Body of pancreas (tissue), 4 donors: ENCODE measurements around the gene STX2. TPM values are rescaled to one million over a fixed set of nuclear protein-coding genes. Genes with fewer than 3 reads are reported as not detected.
"Not testable (repeated sequence)": the region's sequence is repeated elsewhere in the genome, so short reads cannot be mapped to it uniquely, and the experiment has no call there.

ENCODE experiments used
- ATAC-seq: fragments of 150-250 bp; one replicate; pipeline ENCODE4 v1.9.1; 2016
- DNase-seq, 4 donors: peaks; one replicate each; pipeline ENCODE4 v3.0.0-alpha.2; 2019
- H3K27ac ChIP-seq, 4 donors: fragments of 200-600 bp; sonication (generic); 1 replicate in 3 of 4; 2 replicates in 1 of 4; pipeline versions ENCODE4 v1.5.1 to v1.6.1; 2016 to 2019; ENCODE audit warnings: mild to moderate bottlenecking in 1 of 4, mixed read lengths in 1 of 4, moderate library complexity in 1 of 4
- H3K27me3 ChIP-seq, 2 donors: fragments of 200-600 bp; sonication (generic); one replicate each; pipeline ENCODE4 v1.6.0; 2016; ENCODE audit warnings: mild to moderate bottlenecking in 1 of 2
- H3K36me3 ChIP-seq, 2 donors: fragments of 200-600 bp; sonication (generic); replicated peaks in 1 of 2; 2 replicates each; pipeline ENCODE4 v1.5.1; 2016; ENCODE audit warnings: low read depth in 2 of 2; ENCODE audit not compliant: insufficient read depth in 1 of 2
- H3K4me1 ChIP-seq: fragments of 200-600 bp; sonication (generic); one replicate; pipeline ENCODE4 v1.6.0; 2016
- H3K4me3 ChIP-seq, 2 donors: fragments of 200-600 bp; sonication (generic); 1 replicate in 1 of 2; 2 replicates in 1 of 2; pipeline ENCODE4 v1.5.1; 2016 to 2019
- H3K9me3 ChIP-seq, 3 donors: fragments of 200-600 bp; sonication (generic); 1 replicate in 2 of 3; 2 replicates in 1 of 3; pipeline ENCODE4 v1.5.1; 2016
- CTCF ChIP-seq, 7 experiments: fragments of 450-650 bp in 4 of 7; fragments of 200-600 bp in 3 of 7; sonication (generic) in 3 of 7; IDR thresholded peaks; one replicate each; pipeline ENCODE4 v1.5.1; 2016 to 2019; ENCODE audit warnings: antibody characterized with exemption in 7 of 7
- POLR2A ChIP-seq, 3 donors: fragments of 450-650 bp; IDR thresholded peaks; one replicate each; pipeline ENCODE4 v1.6.1; 2016; ENCODE audit warnings: antibody characterized with exemption in 3 of 3, mild to moderate bottlenecking in 2 of 3
- WGBS, 2 donors: methylation state at CpG; one replicate each; pipeline ENCODE4 v1.1.5; 2017; 5-methylcytosine and 5-hydroxymethylcytosine counted together
- intact Hi-C: fragments of 100-400 bp; cut with DNase I; formaldehyde crosslinking; loops from one replicate; pipeline ENCODE4 v1.15.1; 2023
- total RNA-seq, 2 donors: library from RNA; depleted of rRNA; stranded (reverse); fragments of >200 nt; gene quantifications; one replicate each; pipeline ENCODE4 v1.1.0, GENCODE V29; 2016

Gene STX2
- total RNA-seq, 2 donors from 2014 or later: 17.1 to 18.8 TPM

GRCh38 chr12:130877333-130877732 is 38.3 kb upstream of the STX2 start:
- Histone ChIP-seq H3K4me1 (peaks cover 22% of the 10 kb centered on the region), H3K27me3 (no peaks in the 10 kb centered on the region), H3K27ac (no peak overlapping the region), H3K4me3 (no peak overlapping the region), H3K9me3 (no peaks in the 10 kb centered on the region), H3K36me3 (peaks cover 4 to 12% of the 10 kb centered on the region in 2 donors)
- TF ChIP-seq CTCF (IDR thresholded peaks at IDR 0.05) (no peak), POLR2A (IDR thresholded peaks at IDR 0.05) (no peak)
- no peak for ATAC-seq
- WGBS, 2 donors: 91 to 93% methylated on average over 3 of the region's 3 CpGs
- intact Hi-C loops: loop anchor here (10.0 kb wide), 1 partner anchor 53 kb away; no protein-coding TSS in a partner anchor
- no peak for DNase-seq

GRCh38 chr12:130876758-130877157 is 37.7 kb upstream of the STX2 start:
- no peak overlapping the region for H3K4me3 ChIP-seq
- no peaks in the 10 kb centered on the region for H3K9me3 ChIP-seq
- ATAC-seq (no peak), DNase-seq (no peak)
- 72 to 83% methylated on average over 3 of the region's 3 CpGs for WGBS, 2 donors
- H3K27ac ChIP-seq: no peak overlapping the region
- peaks cover 22% of the 10 kb centered on the region for H3K4me1 ChIP-seq
- H3K36me3 ChIP-seq: peaks cover 4 to 12% of the 10 kb centered on the region in 2 donors
- TF ChIP-seq POLR2A (IDR thresholded peaks at IDR 0.05): no peak
- TF ChIP-seq CTCF (IDR thresholded peaks at IDR 0.05): no peak
- intact Hi-C loops: loop anchor here (10.0 kb wide), 1 partner anchor 52 kb away; no protein-coding TSS in a partner anchor
- H3K27me3 ChIP-seq: no peaks in the 10 kb centered on the region

GRCh38 chr12:130876297-130876696 is 37.2 kb upstream of the STX2 start:
- intact Hi-C loops: loop anchor here (10.0 kb wide), 1 partner anchor 51 kb away; no protein-coding TSS in a partner anchor
- Histone ChIP-seq H3K27ac (no peak overlapping the region), H3K9me3 (no peaks in the 10 kb centered on the region), H3K4me1 (peaks cover 25% of the 10 kb centered on the region), H3K36me3 (peaks cover 4 to 12% of the 10 kb centered on the region in 2 donors), H3K27me3 (no peaks in the 10 kb centered on the region), H3K4me3 (no peak overlapping the region)
- ATAC-seq (no peak), DNase-seq (no peak)
- TF ChIP-seq POLR2A (IDR thresholded peaks at IDR 0.05) (no peak), CTCF (IDR thresholded peaks at IDR 0.05) (no peak)

- 86 to 88% methylated on average over 11 of the region's 11 CpGs for WGBS, 2 donors
- H3K27ac ChIP-seq, ATAC-seq, H3K4me3 ChIP-seq, H3K27me3 ChIP-seq, H3K9me3 ChIP-seq, DNase-seq: not testable (repeated sequence)
- intact Hi-C loops: loop anchor here (10.0 kb wide), 1 partner anchor 51 kb away; no protein-coding TSS in a partner anchor
- peaks cover 31% of the 10 kb centered on the region for H3K4me1 ChIP-seq
- peaks cover 4 to 12% of the 10 kb centered on the region in 2 donors for H3K36me3 ChIP-seq
Measured at GRCh38 chr12:130875708-130876107, 36.7 kb upstream of the STX2 start.

- no peak for TF ChIP-seq POLR2A (IDR thresholded peaks at IDR 0.05)
- no peak for TF ChIP-seq CTCF (IDR thresholded peaks at IDR 0.05)
- no peak for DNase-seq
- H3K27me3 ChIP-seq: no peaks in the 10 kb centered on the region
- no peak overlapping the region for H3K27ac ChIP-seq
- H3K4me3 ChIP-seq: no peak overlapping the region
- intact Hi-C loops: loop anchor here (10.0 kb wide), 1 partner anchor 50 kb away; no protein-coding TSS in a partner anchor
- H3K9me3 ChIP-seq: no peaks in the 10 kb centered on the region
- WGBS, 2 donors: 88 to 90% methylated on average over 5 of the region's 5 CpGs
- peaks cover 31% of the 10 kb centered on the region for H3K4me1 ChIP-seq
- peaks cover 4 to 12% of the 10 kb centered on the region in 2 donors for H3K36me3 ChIP-seq
- no peak for ATAC-seq
Measured at GRCh38 chr12:130875193-130875592, 36.1 kb upstream of the STX2 start.
